ENCODE data around the gene SLC38A2.

- TF ChIP-seq CTCF (IDR thresholded peaks at IDR 0.05; ENCODE audit: low read depth, low read length, poor library complexity, severe bottlenecking) (no peak), EZH2phosphoT487 (IDR thresholded peaks at IDR 0.05; ENCODE audit: borderline replicate concordance, low read length) (no peak)
These were observed 40.8 kb upstream of the SLC38A2 start for GRCh38 chr12:46413368-46413767.

All from DOHH2 (cell line).